Smooth muscle cell (in vitro differentiated cells): ENCODE measurements around the gene BCAS3. TPM values are rescaled to one million over a fixed set of nuclear protein-coding genes. Genes with fewer than 3 reads are reported as not detected.

Source experiments
- DNase-seq: peaks from one replicate; lab custom pipeline; 2025; ENCODE audit not compliant: unreplicated experiment; lab: John Stamatoyannopoulos, UW
- H2AFZ ChIP-seq: fragments of 200-600 bp; sonication (generic); 2 replicates; pipeline ENCODE4 v1.6.0; 2016; ENCODE audit warnings: antibody characterized with exemption, low read depth, mild to moderate bottlenecking
- H3F3A ChIP-seq: fragments of 200-600 bp; sonication (generic); 2 replicates; pipeline ENCODE4 v1.6.0; 2017; ENCODE audit warnings: antibody characterized with exemption, low read depth
- H3K27ac ChIP-seq: fragments of 200-600 bp; sonication (generic); 2 replicates; pipeline ENCODE4 v1.5.1; 2016; ENCODE audit warnings: low read depth, mild to moderate bottlenecking
- H3K27me3 ChIP-seq: fragments of 200-600 bp; sonication (generic); 2 replicates; pipeline ENCODE4 v1.6.1; 2016; ENCODE audit warnings: low read depth, mild to moderate bottlenecking
- H3K36me3 ChIP-seq: fragments of 200-600 bp; sonication (generic); 2 replicates; pipeline ENCODE4 v1.5.1; 2016; ENCODE audit warnings: low read depth
- H3K4me1 ChIP-seq: fragments of 200-600 bp; sonication (generic); 2 replicates; pipeline ENCODE4 v1.5.1; 2016; ENCODE audit warnings: low read depth
- H3K4me2 ChIP-seq: fragments of 200-600 bp; sonication (generic); 2 replicates; pipeline ENCODE4 v1.6.0; 2016; ENCODE audit warnings: mild to moderate bottlenecking
- H3K4me3 ChIP-seq: fragments of 200-600 bp; sonication (generic); 2 replicates; pipeline ENCODE4 v1.5.1; 2016; ENCODE audit warnings: mild to moderate bottlenecking
- H3K79me2 ChIP-seq: fragments of 200-600 bp; sonication (generic); 2 replicates; pipeline ENCODE4 v1.6.0; 2016; ENCODE audit warnings: low read depth, mild to moderate bottlenecking
- H3K9ac ChIP-seq: fragments of 200-600 bp; sonication (generic); 2 replicates; pipeline ENCODE4 v1.6.0; 2016; ENCODE audit warnings: low read depth
- H3K9me3 ChIP-seq: fragments of 200-600 bp; sonication (generic); replicated peaks from 2 replicates; pipeline ENCODE4 v1.5.1; 2016; ENCODE audit warnings: low read depth
- H4K20me1 ChIP-seq: fragments of 200-600 bp; sonication (generic); 2 replicates; pipeline ENCODE4 v1.6.0; 2016; ENCODE audit warnings: low read depth
- WGBS: methylation state at CpG from one replicate; pipeline ENCODE4 v1.1.7; 2016; ENCODE audit warnings: low lambda C conversion rate; 5-methylcytosine and 5-hydroxymethylcytosine counted together
- polyA plus RNA-seq: library from polyadenylated mRNA; unstranded; fragments of >200 nt; fragmentation: Nextera tagmentation; extraction: Ambion mirVana; gene quantifications from 2 replicates; pipeline ENCODE4 v1.2.1, GENCODE V29; 2016
- total RNA-seq: library from RNA; depleted of rRNA; stranded (reverse); fragments of >200 nt; gene quantifications from 2 replicates; pipeline ENCODE4 v1.2.3, GENCODE V29; 2014
- TF ChIP-seq, protein P1 (sequence below): fragments of 200-600 bp; sonication (generic); IDR thresholded peaks from 2 replicates; pipeline ENCODE4 v1.5.1; 2017; ENCODE audit warnings: borderline replicate concordance, mild to moderate bottlenecking, antibody characterized with exemption; ENCODE audit not compliant: insufficient read depth, poor library complexity, severe bottlenecking

Gene BCAS3
- total and polyA plus RNA-seq, 2 experiments from 2014 or later: 17.2 to 54.5 TPM

DNA sequence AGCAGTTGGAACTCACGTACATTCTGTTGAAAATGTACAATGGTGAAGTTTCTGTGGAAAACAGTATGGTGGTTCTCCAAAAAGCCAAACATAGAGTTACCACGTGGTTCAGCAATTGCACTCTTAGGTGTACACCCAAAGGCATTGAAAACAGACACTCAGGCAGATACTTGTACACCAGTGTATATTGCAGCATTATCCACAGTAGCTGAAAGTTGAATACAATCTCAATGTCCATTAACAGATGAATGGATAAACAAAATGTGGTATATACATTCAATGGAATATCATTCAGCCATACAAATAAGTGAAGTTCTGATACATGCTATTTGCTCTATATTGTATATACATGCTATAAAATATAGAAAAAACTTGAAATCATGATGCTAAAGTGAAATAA lies 745.2 kb downstream of the BCAS3 start:
- Histone ChIP-seq H3K4me2 (no peak overlapping the region), H3K9ac (no peak overlapping the region), H4K20me1 (no peaks in the 10 kb centered on the region), H3K79me2 (no peaks in the 10 kb centered on the region), H3K4me3 (no peak overlapping the region), H3K9me3 (no peaks in the 10 kb centered on the region), H3F3A (no peaks in the 10 kb centered on the region), H3K27ac (no peak overlapping the region), H3K4me1 (no peaks in the 10 kb centered on the region), H2AFZ (no peak overlapping the region), H3K36me3 (no peaks in the 10 kb centered on the region), H3K27me3 (no peaks in the 10 kb centered on the region)
- TF ChIP-seq, protein P1, sequence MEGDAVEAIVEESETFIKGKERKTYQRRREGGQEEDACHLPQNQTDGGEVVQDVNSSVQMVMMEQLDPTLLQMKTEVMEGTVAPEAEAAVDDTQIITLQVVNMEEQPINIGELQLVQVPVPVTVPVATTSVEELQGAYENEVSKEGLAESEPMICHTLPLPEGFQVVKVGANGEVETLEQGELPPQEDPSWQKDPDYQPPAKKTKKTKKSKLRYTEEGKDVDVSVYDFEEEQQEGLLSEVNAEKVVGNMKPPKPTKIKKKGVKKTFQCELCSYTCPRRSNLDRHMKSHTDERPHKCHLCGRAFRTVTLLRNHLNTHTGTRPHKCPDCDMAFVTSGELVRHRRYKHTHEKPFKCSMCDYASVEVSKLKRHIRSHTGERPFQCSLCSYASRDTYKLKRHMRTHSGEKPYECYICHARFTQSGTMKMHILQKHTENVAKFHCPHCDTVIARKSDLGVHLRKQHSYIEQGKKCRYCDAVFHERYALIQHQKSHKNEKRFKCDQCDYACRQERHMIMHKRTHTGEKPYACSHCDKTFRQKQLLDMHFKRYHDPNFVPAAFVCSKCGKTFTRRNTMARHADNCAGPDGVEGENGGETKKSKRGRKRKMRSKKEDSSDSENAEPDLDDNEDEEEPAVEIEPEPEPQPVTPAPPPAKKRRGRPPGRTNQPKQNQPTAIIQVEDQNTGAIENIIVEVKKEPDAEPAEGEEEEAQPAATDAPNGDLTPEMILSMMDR: no peak
- no peak for DNase-seq
- 50% methylated on average over 2 of the region's 2 CpGs for WGBS

- Histone ChIP-seq H2AFZ (no peak overlapping the region), H3K36me3 (no peaks in the 10 kb centered on the region), H3K4me1 (no peaks in the 10 kb centered on the region), H3K27ac (no peak overlapping the region), H3K9ac (no peak overlapping the region), H4K20me1 (no peaks in the 10 kb centered on the region), H3K4me2 (no peak overlapping the region), H3K9me3 (no peaks in the 10 kb centered on the region), H3K4me3 (no peak overlapping the region), H3K79me2 (no peaks in the 10 kb centered on the region), H3F3A (no peaks in the 10 kb centered on the region), H3K27me3 (no peaks in the 10 kb centered on the region)
- DNase-seq: no peak
- WGBS: 96% methylated on average over 10 of the region's 10 CpGs
- TF ChIP-seq, protein P1: no peak
Observed at GRCh38 chr17:61423967-61424649, 746.5 kb downstream of the BCAS3 start.

GRCh38 chr17:61425682-61426481 lies 748.2 kb downstream of the BCAS3 start:
- H3K27ac ChIP-seq: no peak overlapping the region
- no peaks in the 10 kb centered on the region for H3F3A ChIP-seq
- no peak overlapping the region for H3K9ac ChIP-seq
- no peaks in the 10 kb centered on the region for H4K20me1 ChIP-seq
- no peaks in the 10 kb centered on the region for H3K4me1 ChIP-seq
- H3K4me3 ChIP-seq: no peak overlapping the region
- TF ChIP-seq, protein P1: no peak
- H2AFZ ChIP-seq: no peak overlapping the region
- no peaks in the 10 kb centered on the region for H3K27me3 ChIP-seq
- H3K9me3 ChIP-seq: no peaks in the 10 kb centered on the region
- H3K4me2 ChIP-seq: no peak overlapping the region
- no peaks in the 10 kb centered on the region for H3K36me3 ChIP-seq
- 75% methylated on average over 11 of the region's 11 CpGs for WGBS
- H3K79me2 ChIP-seq: no peaks in the 10 kb centered on the region
- DNase-seq: no peak
